ELR (cell line): ENCODE measurements around the gene CEP20.
"Not testable (repeated sequence)": the region's sequence is repeated elsewhere in the genome, so short reads cannot be mapped to it uniquely, and the experiment has no call there.

Experiments
- DNase-seq: peaks from one replicate; pipeline ENCODE4 v3.0.0-alpha.2; 2015; ENCODE audit warnings: low read depth

CEP20 gene

GRCh38 chr16:15857724-15858560, 30.5 kb downstream of the CEP20 start:
- DNase-seq = peak; percentile 24

GRCh38 chr16:15856901-15857698, 31.3 kb downstream of the CEP20 start, which contains the start of gene MYH11:
TSS of gene MYH11 (minus strand) at chr16:15857028. CDS start at chr16:15838252, 18,776 bp downstream.
- DNase-seq = no peak

GRCh38 chr16:15856182-15856581, 32.2 kb downstream of the CEP20 start:
- no peak for DNase-seq

GRCh38 chr16:15855704-15856003, 32.7 kb downstream of the CEP20 start:
- no peak for DNase-seq

- DNase-seq = no peak
Measured at GRCh38 chr16:15854906-15855703, 33.3 kb downstream of the CEP20 start.

- no peak for DNase-seq
Measured at GRCh38 chr16:15854061-15854460, 34.3 kb downstream of the CEP20 start.

GRCh38 chr16:15853021-15853420, 35.4 kb downstream of the CEP20 start:
- no peak for DNase-seq

- DNase-seq = not testable (repeated sequence)
Measured at GRCh38 chr16:15850555-15850954, 37.8 kb downstream of the CEP20 start.

- DNase-seq = peak; percentile 10
Measured at GRCh38 chr16:15849209-15849981, 39.0 kb downstream of the CEP20 start.

GRCh38 chr16:15847611-15848175, 40.7 kb downstream of the CEP20 start:
- DNase-seq = no peak

- no peak for DNase-seq
Measured at GRCh38 chr16:15846510-15846909, 41.9 kb downstream of the CEP20 start.

- no peak for DNase-seq
Measured at GRCh38 chr16:15843635-15844279, 44.6 kb downstream of the CEP20 start.

GRCh38 chr16:15839204-15839603, 49.2 kb downstream of the CEP20 start:
- not testable (repeated sequence) for DNase-seq

- no peak for DNase-seq
Measured at GRCh38 chr16:15837761-15838160, 50.6 kb downstream of the CEP20 start.

GRCh38 chr16:15836965-15837611, 51.3 kb downstream of the CEP20 start:
- no peak for DNase-seq

GRCh38 chr16:15836074-15836473, 52.3 kb downstream of the CEP20 start:
- no peak for DNase-seq

GRCh38 chr16:15835136-15835878, 53.1 kb downstream of the CEP20 start:
- DNase-seq = no peak

GRCh38 chr16:15834502-15834901, 53.9 kb downstream of the CEP20 start:
- no peak for DNase-seq

GRCh38 chr16:15833541-15833940, 54.9 kb downstream of the CEP20 start:
- DNase-seq = no peak

GRCh38 chr16:15832241-15832640, 56.2 kb downstream of the CEP20 start:
- no peak for DNase-seq
